ENCODE results near the gene SERPINB1. TPM values are rescaled to one million over a fixed set of nuclear protein-coding genes. Genes with fewer than 3 reads are reported as not detected.
"Not testable (repeated sequence)": the region's sequence is repeated elsewhere in the genome, so short reads cannot be mapped to it uniquely, and the experiment has no call there.

Gene SERPINB1
- total RNA-seq, result 10 to 100 TPM; 51.1 to 55.3 TPM

DNA sequence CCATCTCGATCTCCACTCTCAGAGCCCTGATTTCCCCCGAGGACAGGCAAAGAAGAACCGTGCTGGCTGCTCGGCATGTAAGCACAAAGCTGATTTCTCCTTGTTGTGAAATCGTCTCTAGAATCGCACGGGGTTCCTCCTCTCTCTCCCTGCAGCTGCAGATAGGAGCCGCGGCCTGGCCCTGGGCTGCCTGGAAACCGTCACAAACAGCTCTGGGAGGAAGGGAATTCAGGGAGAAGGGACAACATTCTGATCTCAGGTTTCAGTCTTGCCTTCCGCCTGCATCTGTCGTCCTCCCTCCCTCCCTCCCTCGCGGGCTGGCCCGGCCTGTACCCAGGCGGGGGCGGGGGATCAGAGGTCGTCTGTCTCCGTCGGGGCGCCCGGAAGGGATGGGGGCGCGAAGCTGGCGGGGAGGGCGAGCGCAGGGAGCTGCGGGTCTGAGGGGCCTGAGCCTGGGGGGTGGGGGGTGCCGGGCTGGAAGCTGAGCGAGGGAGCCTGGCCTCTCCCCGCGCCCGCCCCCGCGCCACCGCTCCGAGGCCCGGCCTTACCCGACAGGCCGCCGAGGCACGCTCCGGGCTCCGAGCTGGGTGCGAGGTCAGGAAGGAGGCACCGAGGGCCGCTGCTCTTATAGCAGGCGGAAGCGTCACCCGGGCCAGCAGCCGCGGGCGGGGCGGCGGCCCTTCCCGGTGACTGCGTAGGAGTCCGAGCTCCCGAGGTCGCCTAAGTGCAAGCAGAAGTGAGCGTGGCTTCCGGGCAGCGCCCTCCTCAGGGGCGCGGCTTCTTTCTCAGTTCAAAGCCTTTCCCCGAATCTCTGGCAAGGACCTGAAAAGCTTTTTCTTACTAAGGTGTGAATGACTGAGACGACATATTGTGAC lies at the start of gene SERPINB1:
SERPINB1 (minus strand) TSS at position 600 of the 875 bp plus-strand sequence. CDS start 1,277 bp downstream, outside the sequence.
- POLR2A ChIA-PET, result interaction anchor here (0.6 to 2.9 kb wide), 22 partner anchors 13 to 197 kb away, joined by 3 to 14 read pairs (median 5); partner anchors contain the start of genes NQO2, SERPINB9 and WRNIP1
- CTCF ChIA-PET, result interaction anchor here (0.6 to 2.2 kb wide), 16 partner anchors 12 to 863 kb away, joined by 3 to 11 read pairs (median 4); partner anchors contain the start of gene SERPINB9

DNA sequence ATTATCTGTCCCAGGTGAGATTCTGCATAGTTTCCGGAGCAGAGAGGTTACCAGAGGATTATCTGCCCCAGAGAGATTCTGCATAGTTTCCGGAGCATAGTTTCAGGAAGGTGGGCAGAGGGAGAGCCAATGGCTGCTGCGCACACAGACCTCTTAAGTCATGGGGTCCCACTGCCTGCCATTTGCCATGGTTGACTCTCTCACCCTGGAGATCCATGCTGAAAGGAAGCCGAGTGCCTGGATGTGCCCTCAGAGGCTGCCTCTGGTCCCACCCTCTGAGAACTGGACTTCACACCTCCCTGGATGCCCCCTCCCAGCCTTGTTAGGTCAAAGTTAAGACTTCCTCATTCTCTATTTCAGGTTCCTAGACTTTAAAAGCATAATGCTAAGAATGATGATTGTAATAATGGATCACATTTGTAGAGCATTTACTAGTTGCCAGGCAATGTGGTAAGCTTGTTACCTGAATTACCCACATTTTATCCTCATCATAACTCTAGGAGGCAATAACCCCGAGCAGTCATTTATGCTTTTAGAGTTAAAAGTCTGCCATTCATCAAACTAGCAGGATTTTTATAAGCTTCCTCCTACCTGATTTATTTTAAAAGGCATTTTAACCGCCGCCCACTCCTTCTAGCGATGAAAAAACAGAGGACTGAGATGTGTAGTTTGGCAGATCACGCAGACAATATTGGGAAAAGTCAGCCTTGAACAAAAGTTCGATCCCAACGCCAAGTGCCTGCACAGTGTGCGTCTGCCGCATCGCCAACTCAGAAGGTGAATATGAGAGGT lies 49.5 kb upstream of the SERPINB1 start:
- POLR2A ChIA-PET, result interaction anchor here (0.5 kb wide), 1 partner anchor 31 kb away, joined by 3 read pairs; no protein-coding TSS in a partner anchor
- CTCF ChIA-PET, result no interaction called here

DNA sequence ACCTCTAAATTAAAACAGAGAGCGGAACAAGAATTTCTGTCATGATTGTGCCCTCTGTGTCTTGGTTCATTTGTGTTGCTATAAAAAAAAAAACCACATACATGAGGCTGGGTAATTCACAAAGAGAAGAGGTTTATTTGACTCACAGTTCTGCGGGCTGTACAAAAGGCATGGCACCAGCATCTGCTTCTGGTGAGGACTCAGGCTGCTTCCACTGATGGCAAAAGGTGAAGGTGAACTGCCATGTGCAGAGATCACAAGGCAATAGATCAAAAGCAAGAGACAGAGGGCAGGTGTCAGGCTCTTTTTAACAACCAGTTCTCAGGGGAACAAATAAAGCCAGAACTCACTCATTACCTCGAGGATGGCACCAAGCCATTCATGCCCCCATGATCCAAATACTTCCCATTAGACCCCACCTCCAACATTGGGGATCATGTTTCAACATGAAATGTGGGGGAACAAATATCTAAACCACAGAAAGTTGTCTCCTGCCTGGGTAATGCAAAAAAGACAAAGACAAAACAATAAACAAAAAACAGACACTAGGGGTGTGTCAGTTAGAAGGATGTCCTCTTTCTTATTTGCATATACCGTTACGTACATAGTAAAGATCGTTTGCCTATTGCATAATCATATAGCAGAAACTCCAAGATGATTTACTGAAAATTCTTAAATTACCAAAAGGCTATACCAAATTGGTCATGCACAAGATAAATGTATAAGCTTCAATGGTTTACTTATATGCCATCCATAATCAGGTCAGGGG lies 44.5 kb upstream of the SERPINB1 start:
- ChIA-PET POLR2A (no interaction called here), CTCF (no interaction called here)

DNA sequence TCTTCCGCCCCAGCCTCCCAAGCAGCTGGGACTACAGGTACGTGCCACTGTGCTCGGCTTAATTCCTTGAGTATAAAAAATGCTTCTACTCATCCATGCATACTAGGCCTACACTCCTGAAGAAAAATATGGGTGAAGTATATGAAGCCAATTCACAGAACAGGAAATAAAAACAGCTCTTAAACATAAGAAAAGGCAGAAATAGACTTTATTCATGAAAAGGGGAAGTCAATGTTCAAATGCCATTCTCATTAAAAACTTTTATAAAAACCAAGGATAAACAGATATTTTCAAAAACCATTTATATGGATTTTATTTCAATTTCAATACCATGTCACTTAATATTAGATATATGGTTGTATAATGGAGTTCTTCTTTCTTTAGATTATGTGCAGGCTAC lies 43.1 kb upstream of the SERPINB1 start:
- CTCF ChIA-PET, result no interaction called here
- POLR2A ChIA-PET, result no interaction called here

DNA sequence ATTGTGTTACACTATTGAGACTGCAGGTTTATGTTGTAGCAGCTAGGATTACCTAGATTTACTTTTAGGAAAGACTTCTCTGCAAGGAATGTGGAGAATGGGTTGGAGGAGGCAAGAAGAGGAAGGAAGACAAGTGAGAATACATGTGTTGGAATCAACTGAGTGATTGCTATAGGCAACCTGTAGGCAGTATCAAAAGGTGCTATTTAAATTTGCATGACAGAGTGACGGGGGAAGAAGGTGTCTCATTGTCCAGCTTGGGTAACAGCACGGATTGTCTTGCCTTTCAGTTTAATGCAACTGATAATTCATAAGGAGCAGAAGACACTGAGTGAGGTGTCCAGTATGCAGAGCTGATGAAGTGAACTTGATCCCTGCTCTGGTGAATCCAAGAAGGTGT lies 42.0 kb upstream of the SERPINB1 start:
- CTCF ChIA-PET, result interaction anchor here (0.8 kb wide), 1 partner anchor 16 kb away, joined by 3 read pairs; no protein-coding TSS in a partner anchor
- POLR2A ChIA-PET, result no interaction called here

DNA sequence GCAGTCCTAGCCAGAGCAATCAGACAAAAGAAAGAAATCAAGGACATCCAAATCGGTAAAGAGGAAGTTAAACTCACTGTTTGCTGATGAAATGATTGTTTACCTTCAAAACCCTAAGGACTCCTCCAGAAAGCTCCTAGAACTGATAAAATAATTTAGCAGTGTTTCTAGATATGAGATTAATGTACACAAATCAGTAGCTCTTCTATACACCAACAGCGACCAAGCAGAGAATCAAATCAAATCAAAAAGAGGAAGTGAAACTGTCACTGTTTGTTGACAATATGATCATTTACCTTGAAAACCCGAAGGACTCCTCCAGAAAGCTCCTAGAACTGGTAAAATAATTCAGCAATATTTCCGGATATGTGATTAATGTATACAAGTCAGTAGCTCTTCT lies 39.8 kb upstream of the SERPINB1 start:
- ChIA-PET CTCF (interaction anchor here (1.3 kb wide), 1 partner anchor 40 kb away, joined by 3 read pairs; the partner anchor contains the start of gene SERPINB1), POLR2A (interaction anchor here (0.8 to 1.1 kb wide), 2 partner anchors 17 to 24 kb away, joined by 4 read pairs; no protein-coding TSS in a partner anchor)

DNA sequence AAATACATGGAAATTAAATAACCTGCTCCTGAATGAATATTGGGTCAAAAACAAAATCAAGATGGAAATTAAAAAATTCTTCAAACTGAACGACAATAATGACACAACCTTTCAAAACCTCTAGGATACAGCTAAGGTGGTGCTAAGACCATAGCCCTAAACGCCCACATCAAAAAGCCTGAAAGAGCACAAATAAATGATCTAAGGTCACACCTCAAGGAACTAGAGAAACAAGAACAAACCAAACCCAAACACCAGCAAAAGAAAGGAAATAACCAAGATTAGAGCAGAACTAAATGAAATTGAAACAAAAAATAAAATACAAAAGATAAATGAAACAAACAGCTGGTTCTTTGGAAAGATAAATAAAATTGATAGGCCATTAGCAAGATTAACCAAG lies 38.5 kb upstream of the SERPINB1 start:
- POLR2A ChIA-PET, result interaction anchor here (1.1 kb wide), 1 partner anchor 19 kb away, joined by 4 read pairs; no protein-coding TSS in a partner anchor
- CTCF ChIA-PET, result not testable (repeated sequence)

DNA sequence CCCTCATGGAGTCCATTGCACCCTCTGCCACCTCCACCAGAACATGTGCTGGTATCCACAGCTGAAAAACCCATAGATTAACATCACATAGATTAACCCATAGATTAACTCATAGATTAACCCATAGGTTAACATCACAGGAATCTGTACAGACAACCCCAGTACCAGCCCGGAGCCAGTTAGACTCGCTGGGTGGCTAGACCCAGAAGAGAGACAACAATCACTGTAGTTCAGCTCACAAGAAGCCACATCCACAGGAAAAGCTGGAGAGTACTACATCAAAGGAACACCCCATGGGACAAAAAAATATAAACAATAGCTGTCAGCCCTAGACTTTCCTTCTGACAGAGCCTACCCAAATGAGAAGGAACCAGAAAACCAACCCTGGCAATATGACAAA lies 36.3 kb upstream of the SERPINB1 start:
- ChIA-PET CTCF (interaction anchor here (0.8 to 4.3 kb wide), 4 partner anchors 10 to 23 kb away, joined by 3 to 20 read pairs (median 8); no protein-coding TSS in a partner anchor), POLR2A (interaction anchor here (0.7 to 2.1 kb wide), 4 partner anchors 15 to 24 kb away, joined by 5 to 9 read pairs (median 8); no protein-coding TSS in a partner anchor)

DNA sequence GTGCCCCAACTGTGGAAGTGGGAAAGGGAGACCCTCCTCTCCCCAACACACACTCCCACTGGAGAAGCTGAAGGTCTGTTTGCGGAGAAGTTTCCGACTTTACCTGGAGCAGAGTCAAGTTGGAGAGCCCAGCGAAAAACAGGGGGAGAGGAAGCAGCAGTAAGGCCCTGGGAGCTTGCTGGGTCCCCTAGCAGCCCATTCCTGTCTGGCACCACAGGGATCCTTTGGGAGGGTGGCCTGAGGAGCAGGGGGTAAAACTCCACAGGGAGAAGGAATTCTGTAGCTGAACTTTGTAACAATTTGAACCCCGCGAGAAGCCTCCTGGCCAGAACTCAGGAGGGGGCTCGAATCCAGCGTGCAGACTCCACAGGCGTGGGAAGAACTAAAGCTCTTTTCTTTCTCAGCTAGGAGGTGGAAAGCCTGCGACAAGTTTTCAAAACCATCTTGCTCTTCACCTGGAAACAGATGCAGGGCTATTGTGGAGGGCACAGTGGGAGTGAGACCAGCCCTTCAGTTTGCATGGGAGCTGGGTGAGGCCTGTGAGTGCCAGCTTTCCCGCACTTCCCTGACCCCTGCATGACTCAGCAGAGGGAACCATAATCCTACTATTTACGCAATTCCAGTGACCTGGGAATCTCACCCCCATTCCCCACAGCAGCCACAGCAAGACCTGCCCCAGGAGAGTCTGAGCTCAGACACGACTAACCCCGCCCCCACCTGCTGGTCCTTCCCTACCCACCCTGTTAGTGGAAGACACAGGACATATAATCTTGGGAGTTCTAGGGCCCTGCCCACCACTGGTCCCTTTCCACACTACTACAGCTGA lies 35.6 kb upstream of the SERPINB1 start:
- POLR2A ChIA-PET, result interaction anchor here (0.6 to 2.1 kb wide), 10 partner anchors 12 to 108 kb away, joined by 3 to 12 read pairs (median 5); partner anchors contain the start of gene SERPINB1
- CTCF ChIA-PET, result interaction anchor here (0.8 to 4.3 kb wide), 6 partner anchors 9 to 23 kb away, joined by 4 to 20 read pairs (median 6); no protein-coding TSS in a partner anchor

DNA sequence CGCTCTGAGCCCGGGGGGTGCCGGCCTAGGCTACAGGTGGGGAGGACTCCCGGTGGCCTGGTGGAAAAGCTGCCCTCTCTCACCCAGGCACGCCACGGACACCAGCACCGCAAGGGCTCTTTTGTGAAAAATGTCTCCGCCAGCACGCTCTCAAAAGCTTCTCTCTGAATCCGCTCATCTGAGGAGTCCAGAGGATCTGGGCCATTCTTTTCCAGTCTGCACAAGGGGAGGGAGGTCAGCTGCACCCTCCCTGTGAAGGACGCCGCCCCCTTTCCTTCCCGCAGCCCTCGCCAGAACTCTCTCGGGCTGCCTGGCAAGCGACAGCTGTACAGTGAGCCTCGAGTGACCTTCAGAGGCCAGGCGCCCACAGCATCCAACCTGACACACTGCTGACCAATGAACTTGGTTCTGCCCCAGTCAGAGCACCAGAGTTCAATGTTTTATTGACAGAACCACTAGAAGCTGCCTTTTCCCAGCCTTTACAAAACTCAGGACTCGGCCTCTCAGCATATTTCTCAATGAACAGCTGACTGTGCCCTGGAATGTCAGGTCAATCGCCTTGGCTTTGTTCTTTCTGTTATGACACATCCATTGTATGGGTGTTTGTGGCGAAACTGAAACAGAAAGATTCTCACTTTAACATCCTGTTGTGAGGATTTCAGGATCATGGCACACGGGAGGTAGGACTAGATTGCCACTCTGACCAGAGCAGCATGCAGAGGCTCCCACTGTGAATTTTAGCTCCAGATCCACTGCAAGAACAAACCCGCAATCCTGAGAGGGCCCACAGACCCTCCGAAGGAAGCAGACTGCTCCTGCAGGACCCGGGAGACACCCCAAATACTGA lies 34.8 kb upstream of the SERPINB1 start:
- ChIA-PET POLR2A (interaction anchor here (0.7 to 2.1 kb wide), 8 partner anchors 15 to 108 kb away, joined by 3 to 12 read pairs (median 4); partner anchors contain the start of gene SERPINB1), CTCF (interaction anchor here (0.8 to 4.3 kb wide), 7 partner anchors 8 to 30 kb away, joined by 4 to 20 read pairs (median 5); no protein-coding TSS in a partner anchor)

DNA sequence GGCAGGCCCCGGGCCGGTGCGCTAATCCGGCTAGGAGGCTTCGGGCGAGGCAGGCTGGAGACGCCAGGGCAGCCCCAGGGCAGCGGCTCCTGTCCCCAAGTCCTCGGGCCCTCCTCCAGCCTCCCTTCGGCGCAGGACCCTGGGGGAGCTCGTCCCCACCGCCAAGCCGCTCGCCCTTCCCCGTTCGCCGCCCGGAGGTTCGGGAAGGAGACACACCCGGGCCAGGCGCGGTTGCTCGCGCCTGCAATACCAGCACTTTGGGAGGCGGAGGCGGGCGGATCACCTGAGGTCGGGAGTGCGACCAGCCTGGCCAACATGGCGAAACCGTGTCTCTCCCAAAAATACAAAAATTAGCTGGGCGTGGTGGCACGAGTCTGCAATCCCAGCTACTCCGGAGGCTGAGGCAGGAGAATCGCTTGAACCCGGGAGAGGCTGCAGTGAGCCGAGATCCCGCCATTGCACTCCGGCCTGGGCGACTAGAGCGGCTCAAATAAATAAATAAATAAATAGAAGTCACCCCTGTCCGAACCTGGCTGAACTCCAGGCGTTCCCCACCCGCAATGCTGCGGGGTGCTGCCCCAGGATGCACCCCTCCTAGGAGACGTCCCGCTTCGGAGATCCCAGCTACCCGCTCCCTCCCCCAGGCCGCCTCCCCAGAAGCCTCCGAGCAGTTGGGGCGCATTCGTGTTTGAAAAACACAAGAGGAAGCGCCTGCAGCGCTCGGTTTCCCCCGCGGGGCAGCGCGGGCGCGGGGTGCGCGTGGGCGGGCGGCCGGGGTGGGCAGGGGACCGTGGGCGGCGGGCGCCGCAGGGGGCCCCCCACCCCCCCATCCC lies 33.9 kb upstream of the SERPINB1 start:
- ChIA-PET CTCF (interaction anchor here (1.0 to 4.3 kb wide), 4 partner anchors 8 to 29 kb away, joined by 5 to 20 read pairs (median 6); no protein-coding TSS in a partner anchor), POLR2A (interaction anchor here (0.9 to 2.0 kb wide), 3 partner anchors 14 to 27 kb away, joined by 4 to 12 read pairs (median 8); no protein-coding TSS in a partner anchor)

DNA sequence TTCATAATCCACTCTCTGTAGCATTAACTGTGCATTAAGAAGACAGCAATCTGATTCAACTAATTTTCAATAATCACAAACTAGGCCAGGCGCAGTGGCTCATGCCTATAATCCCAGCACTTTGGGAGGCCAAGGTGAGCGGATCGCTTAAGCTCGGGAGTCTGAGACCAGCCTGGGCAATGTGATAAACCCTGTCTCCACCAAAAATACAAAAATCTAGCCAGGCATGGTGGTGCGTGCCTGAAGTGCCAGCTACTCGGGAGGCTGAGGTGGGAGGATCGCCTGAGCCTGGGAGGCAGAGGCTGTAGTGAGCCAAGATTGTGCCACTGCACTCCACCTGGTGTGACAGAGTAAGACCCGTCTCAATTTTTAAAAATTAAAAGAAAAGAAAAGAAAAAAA lies 32.0 kb upstream of the SERPINB1 start:
- CTCF ChIA-PET, result no interaction called here

DNA sequence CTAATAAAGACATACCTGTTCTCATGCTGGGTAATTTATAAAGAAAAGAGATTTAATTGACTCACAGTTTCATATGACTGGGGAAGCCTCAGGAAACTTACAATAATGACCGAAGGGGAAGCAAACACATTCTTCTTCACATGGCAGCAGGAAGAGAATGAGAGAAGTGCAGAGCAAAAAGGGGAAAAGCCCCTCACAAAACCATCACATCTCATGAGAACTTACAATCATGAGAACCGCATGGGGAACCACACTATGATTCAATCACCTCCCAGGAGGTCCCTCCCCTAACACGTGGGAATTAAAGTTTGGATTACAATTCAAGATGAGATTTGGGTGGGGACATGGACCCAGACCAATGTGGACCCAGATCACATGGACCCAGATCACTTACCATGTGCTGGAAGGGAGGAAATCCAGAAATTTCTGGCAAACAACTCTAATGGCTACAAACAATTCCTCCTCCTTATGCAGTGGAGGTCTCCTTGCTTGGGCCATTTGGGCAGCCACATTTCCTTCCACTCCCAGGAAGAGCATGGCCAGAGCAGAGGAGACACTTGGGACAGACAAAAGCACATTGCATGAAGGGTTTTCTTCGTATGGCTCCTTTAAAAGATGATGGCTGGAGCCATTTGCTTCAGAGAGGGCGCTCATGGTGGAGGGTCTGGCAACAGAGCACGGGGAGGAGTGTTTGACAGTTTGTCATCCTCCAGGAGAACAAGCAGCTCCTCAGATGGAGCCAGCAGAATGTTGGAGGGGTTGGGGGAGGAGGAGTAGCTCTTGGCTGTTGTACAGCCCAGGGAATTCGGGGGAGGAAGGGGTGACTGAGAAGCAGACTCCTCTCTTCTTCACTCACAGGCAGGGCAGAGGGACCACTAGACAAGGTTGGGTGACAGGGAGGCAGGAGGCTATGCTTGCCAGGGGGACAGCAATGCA lies 31.0 kb upstream of the SERPINB1 start:
- ChIA-PET POLR2A (interaction anchor here (0.5 kb wide), 1 partner anchor 76 kb away, joined by 3 read pairs; no protein-coding TSS in a partner anchor), CTCF (interaction anchor here (1.4 kb wide), 1 partner anchor 10 kb away, joined by 3 read pairs; no protein-coding TSS in a partner anchor)

More for the DNA sequence above, 32.0 kb upstream of the SERPINB1 start:
- POLR2A ChIA-PET, result interaction anchor here (0.5 kb wide), 1 partner anchor 77 kb away, joined by 3 read pairs; no protein-coding TSS in a partner anchor

DNA sequence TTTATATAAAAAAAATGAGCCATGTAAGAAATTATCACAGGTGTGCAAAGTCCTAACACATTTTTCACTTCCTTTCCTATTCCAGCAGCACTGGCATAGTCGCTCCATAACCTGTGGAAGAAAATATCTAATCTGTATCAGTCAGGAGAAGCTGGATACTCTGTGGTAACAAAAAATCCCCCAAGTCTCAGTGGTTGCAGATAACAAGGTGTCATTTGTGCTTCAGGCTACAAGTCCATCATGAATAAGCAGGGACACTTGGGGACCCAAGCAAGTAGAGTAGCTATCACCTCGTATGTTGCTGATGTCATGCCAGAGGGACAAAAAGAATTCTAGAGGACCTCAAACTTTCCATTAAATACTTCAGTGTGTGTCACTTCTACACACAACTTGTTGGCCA lies 30.3 kb upstream of the SERPINB1 start:
- POLR2A ChIA-PET, result no interaction called here
- CTCF ChIA-PET, result interaction anchor here (1.4 kb wide), 1 partner anchor 9 kb away, joined by 3 read pairs; no protein-coding TSS in a partner anchor
